ENCODE results near the gene STRIP2. TPM values are rescaled to one million over a fixed set of nuclear protein-coding genes. Genes with fewer than 3 reads are reported as not detected.

The STRIP2 gene
- total and polyA plus RNA-seq, 9 of the 15 experiments (the other 6 are each of a cell fraction or from before 2014, with no cell fraction given): 10.1 to 81.8 (median 42.3) TPM

GRCh38 chr7:129433847-129434674, at the start of gene STRIP2 (continued):
- TF ChIP-seq THAP12 (CRISPR knock-in tag; IDR thresholded peaks at IDR 0.05) (peak; percentile 91), ZC3H11A (IDR thresholded peaks at IDR 0.05; ENCODE audit: low read depth, low read length) (no peak), ATF6 (CRISPR knock-in tag; IDR thresholded peaks at IDR 0.05) (peak; percentile 98), ZNF57 (CRISPR knock-in tag; IDR thresholded peaks at IDR 0.05) (no peak), ELF1 (tag; IDR thresholded peaks at IDR 0.05) (no peak), ZNF280A (IDR thresholded peaks at IDR 0.05; ENCODE audit: low read depth, partially characterized antibody) (no peak), ZNF780A (CRISPR knock-in tag; IDR thresholded peaks at IDR 0.05) (no peak), ZFPM2 (CRISPR knock-in tag; IDR thresholded peaks at IDR 0.05) (no peak), ZEB2 (IDR thresholded peaks at IDR 0.05) (no peak), TSC22D4 (tag; IDR thresholded peaks at IDR 0.05) (no peak), FOXK1 (CRISPR knock-in tag; IDR thresholded peaks at IDR 0.05; ENCODE audit: borderline replicate concordance) (no peak; the same call in 1 of the 2 replicates), SUPT5H (IDR thresholded peaks at IDR 0.05) (peak; percentile 98), ZNF407 (IDR thresholded peaks at IDR 0.05; ENCODE audit: low read depth) (no peak), HDAC2 (IDR thresholded peaks at IDR 0.05) (0 out of 2 replicates have a peak, but pooled peaks have one; percentile 23)

Data from K562 (cell line).